Hepatic stellate cell (primary cell): ENCODE measurements around the gene DMTF1.
A peak's percentile ranks its signal among the peaks of the same experiment; 100 is the strongest.

Source experiments
- DNase-seq: peaks from one replicate; pipeline ENCODE4 v3.0.0; 2011; ENCODE audit warnings: low spot score

Gene DMTF1

DNA sequence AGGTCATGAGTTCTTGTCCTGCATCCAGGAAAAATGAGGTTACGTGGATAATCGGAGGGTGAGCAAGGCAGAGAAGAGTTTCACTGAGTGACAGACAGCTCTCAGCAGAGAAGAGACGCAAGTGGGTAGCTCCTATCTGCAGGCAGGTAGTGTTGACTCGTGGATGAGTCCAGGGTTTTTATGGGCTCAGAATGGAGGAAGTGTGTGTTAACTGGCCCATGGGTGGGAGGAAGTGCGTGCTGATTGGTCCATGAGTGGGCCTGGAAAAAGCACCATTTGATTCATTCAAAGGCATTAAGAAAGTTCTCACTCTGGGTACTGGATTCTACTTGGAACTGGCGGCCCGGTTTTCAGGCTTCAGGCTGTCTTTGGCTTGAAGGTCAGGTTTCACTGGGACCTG, 4.8 kb upstream of the DMTF1 start:
- no peak for DNase-seq

DNA sequence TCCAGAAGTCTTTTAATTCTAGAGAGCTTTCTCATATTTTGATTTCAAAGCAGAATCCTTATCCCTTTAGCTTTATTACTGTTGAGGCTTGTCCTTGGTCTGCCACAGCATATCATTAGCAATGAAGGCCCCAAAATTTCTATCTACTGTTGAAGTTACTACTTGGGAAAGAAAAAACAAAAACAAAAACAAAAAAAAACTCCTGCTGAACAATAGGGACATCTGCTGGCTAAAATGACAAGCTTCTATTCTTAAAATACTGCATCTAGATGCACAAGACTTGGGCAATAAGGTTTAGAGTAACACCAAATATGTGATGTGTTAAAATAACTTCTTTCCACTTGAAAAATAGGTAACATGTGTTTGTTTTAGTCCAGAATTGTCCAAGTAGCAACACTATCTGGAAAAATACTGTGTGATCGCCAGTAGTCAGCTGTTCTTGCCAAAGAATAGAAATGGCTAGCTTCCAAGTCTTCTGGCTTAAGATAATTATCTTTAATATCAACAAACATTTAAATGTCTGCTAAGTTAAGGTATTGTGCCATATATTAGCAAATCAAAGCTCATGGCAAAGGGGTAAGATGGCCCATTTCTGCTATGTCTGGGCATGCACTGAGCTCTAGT, 3.8 kb upstream of the DMTF1 start:
- DNase-seq: no peak

DNA sequence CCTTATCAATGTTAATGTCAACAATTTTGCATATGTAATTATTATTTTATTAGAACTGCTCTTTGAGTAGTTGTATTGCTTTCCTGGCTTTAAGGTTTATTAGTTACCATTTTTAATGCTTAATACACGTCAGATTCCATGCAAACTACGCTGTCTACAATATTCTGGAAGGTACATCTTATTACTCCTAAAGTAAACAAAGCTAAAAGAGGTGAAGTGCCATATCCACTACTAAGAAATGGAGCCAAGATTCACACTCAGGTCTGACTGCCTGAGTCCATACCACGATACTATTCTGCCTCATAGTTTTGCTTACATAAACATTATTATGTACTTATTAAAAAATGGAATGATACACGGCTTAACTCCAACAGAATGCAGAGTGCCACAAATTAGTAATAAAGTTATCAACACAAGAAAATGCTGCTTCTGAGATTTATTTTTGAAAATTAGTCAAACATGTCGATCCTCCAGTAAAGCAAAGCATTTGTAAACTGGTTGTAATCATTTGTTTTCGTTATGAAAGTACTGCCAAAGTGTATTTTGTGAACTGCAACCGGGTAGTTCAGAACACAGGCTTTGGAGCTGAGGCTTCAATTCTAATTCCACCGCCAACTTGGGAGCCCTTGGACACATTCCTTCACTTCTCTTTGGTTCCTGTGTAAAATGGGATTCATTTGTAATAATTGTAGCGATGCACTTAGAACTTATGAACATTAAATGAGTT, 1.1 kb upstream of the DMTF1 start:
- no peak for DNase-seq

DNA sequence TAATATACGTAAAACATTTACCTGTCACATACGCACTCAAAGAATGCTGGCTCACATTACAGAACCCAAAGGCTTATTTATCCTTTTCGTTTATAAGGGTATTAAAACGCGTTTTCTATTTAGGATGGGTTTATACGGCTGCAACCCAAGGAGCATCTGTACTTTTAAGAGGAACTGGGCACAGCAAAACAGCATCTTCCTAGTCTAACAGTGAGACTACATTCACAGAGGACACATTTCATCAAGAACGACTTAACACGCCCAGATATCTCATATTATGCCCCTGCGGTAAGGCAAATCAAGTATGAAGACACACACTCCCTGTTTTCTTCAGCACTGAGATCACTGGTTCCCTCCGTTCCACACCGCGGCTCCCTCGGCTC, 533 bp upstream of the DMTF1 start:
- DNase-seq: no peak

DNA sequence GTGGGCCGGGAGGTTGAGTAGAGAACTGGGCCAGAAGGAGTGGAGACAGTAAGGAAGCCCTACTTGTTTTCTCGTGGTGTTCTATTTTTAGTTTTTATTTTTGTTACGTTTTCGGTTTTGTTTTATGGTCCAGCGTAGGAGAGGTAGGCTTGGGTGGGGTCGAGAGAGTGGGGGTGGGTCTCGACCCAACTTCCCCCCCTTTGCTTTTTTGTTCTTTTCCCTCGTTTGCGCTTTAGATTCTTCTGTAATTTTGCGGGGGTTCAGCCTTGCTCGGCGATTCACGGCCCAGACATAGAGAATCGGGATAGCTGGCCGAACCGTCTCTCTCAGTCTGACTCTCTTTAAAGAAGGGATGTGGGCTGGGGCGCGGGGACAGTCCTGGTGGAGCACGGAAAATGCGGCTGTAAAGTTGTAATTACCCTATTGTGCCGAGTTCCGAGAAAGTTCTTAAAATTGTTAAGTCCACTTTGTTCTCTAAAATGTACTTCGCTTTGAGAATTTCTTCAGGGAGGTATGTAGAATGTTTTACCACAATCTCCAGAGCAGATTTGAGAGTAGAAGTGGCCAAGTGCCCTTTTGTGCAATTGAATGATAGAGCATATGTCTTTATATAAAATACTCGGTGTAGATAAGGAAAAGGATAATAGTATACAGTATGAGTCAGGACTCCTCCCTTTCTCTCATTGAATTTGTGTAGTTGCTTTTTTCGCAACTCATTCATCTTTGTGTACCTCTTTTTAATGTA, 816 bp downstream of the DMTF1 start:
- no peak for DNase-seq

DNA sequence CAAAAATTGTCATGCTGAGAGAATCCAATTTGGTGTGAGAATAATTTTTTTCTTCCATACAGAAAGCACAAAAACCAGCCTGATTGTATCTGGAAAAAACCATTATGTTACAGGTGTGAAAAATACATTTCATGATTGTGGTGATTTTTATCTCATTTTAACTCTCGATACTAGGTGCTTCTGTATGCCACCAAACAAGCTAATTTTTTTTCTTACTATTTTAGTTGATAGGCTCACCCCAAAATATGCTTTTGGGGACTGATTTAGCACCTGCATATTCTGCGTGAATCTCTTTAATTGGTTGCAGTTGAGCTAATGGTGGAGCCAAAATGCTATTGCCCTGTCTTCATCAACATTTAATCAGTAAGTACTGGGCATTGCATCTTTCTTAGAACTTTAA, 1.9 kb downstream of the DMTF1 start:
- no peak for DNase-seq

DNA sequence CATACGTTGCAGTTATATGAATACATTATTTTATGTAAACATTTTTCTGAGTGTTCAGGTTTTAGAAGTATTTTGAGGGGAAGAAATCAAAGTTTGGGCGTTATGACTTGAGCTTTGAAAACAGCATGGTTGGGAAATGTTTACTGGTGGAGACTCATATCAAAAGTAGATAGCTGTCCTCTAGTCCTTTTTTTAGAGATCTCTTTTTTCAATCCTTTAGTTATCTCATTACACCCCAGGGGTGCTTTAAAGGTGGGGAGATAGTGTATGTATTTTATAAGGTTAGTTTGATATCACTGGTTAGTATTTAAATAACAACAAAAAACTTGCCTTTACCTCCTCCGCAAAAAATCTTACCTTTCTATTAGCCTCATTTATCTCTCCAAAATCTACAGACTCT, 2.3 kb downstream of the DMTF1 start:
- DNase-seq: no peak

DNA sequence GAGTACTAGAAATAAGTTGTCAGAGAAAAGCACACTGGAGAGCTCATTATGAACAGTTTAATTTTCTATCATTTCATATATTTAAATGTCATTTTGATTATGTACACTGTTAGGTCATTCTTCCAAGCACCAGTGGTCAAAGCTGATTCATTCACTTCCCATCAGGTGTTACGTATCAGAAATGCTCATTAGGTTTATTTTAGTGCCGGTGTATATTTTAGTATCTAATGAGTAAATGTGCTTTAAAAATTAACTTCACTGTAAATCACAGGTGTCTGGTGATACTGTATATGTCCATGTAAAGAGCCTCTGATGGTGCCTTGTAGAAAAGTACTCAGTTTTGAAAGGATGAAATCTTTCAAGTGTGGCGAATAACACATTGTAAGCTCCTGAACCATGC, 3.5 kb downstream of the DMTF1 start:
- no peak for DNase-seq

DNA sequence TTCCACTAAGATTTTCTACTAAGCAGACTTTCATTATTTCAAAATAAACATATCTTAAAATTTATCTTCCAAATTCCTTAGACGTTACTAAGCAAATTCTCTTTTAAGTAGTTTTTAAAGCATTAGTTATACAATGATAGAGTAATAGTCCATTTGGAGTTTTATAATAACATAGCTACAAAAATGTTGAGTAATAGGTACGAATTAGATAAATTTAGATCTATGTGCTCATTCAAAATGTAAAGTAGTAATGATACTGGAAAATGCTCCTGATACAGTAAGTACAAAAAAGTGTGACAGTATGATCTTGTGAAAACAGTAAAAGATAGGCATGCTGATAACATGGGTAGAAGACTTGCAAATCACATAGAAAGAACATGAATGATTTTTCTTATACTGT, 4.5 kb downstream of the DMTF1 start:
- peak; percentile 19 for DNase-seq

DNA sequence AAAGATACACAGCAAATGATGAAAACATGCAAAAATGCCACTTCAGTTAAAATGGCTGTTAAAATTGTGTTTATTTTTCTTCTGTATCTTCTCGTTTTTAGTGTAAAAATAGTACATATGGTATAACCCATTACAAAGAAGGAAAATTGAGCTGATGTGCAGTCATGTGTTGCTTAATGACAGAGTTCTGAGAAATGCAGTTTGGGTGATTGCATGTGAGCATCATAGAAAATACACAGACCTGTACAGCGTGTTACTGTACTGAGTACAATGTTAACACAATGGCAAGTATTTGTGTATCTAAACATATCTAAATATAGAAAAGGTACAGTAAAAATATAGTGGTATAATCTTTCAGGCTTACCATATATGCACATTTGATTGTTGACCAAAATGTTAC, 7.3 kb downstream of the DMTF1 start:
- no peak for DNase-seq

DNA sequence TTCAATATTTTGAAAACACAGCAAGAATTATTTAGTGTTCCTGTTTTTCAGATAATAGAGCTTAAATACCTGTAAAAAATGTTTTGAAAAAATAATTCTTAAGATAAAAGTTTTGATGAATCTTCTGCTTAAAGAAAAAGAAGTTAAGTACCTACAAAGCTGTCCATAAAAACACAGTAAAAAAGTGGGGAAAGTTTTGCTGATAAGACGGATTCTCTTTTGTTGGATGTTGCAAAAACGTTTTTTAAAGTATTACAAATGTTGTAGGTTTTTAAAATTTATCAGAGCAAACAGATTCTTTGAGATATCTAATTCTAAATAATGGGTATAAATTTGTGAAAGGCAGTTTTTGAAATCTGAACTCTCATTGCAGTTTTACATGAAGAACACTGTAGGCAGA, 12.2 kb downstream of the DMTF1 start:
- DNase-seq: no peak

DNA sequence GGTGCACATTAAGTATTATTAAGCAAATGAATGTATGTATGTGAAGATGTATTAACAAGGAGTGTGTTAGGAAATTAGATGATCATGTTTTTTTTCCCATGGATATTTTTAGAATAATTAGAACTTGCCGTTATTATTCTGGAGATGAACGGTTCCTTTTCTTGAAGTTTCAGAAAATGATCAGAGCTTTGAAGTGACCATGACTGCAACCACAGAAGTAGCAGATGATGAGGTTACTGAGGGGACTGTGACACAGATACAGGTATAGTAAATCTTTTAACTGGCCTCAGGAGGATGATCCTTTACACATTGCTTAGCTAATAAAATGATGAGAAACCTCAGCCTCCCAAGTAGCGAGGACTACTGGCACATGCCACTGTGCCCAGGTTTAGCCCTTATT, 18.6 kb downstream of the DMTF1 start:
- DNase-seq: no peak

DNA sequence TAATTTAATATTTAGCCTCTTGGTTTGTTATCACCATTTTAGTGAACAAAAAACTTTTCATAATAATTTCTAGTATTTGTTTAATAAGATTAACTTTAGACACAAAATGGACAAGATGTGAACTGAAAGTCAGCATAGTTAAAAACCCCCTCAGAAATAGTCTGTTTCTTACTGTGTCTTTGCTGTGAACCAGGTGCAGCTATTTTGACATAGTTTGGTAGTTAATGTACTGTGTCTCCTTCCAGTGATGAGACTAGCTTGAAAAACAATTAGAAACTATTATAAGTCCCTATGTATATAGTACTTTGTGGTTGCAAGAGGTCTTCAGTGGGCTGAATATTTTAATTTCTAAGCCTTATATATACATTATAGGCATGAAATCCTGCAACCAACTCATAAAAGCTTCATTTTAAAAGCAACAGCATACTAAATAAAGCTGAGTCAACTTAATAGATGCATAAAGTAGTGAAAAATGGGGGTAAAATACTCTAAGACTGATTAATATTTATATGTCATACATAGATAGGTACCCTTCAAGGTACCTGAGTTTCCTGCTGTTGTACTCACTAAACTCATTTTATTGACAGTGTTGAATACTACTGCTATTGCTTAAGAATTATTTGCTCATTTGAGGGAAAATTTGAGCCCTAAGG, 19.2 kb downstream of the DMTF1 start:
- no peak for DNase-seq

DNA sequence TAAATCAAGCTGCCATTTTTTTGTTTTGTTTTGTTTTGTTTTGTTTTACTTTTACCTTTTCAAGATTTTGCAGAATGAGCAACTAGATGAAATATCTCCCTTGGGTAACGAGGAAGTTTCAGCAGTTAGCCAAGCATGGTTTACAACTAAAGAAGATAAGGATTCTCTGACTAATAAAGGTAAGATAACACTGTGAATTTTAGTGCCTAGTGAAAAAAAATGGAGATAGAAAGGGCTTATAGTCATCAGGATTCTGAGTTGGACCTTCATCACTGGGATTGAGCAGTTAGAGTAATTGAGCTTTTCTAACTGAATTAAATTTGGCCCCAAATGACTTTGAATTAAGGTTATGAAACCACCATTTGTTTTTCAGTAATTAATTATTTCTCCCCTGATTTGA, 21.2 kb downstream of the DMTF1 start:
- DNase-seq: no peak

DNA sequence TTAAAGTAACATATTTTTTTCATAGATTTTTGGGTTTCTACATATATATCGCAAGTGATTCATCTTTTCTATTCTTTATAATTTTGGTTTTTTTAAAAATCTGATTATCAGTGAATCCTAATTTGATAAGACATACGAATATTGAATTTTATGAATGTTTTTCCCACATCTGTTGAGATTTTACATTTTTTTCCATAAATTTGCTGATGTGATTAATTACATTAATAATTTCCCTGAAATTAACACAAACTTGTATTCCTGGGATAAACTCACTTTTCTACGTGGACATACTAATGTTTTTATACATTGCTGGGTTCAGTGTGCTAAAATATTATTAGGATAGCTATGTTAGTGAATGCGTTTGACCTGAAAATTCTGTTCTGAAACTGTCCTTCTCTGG, 26.1 kb downstream of the DMTF1 start:
- no peak for DNase-seq

DNA sequence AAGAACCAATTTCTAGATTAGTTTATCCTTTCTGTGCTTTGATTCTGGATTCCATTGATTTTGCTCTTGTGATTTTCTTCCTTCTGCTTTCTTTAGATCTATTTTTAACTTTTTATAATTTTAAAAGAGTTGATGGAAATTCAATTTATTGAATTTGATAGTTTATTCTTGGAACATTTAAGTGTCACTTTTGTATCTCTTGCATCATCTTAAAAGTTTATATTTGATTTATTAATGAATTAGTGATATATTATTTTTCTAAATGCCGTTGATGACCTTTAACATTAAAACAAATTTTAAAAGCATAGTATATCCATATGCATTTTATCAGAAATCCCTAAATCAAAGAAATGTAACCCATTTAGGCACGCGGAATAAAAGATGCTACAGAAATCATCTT, 26.9 kb downstream of the DMTF1 start:
- no peak for DNase-seq

DNA sequence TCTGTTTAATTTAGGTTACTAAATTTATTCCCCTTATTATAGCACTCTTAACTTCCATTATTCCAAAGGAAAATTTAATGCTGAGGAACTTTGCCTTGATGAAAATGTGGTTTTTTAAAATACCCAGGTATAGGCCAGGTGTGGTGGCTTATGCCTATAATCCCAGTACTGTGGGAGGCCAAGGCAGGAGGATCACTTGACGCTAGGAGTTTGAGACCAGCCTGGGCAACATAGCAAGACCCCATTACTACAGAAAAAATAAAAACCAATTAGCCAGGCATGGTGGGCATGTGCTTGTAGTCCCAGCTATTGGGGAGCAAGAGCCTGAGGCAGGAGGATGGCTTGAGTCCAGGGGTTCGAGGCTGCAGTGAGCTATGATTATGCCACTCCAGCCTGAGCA, 34.9 kb downstream of the DMTF1 start:
- no peak for DNase-seq

DNA sequence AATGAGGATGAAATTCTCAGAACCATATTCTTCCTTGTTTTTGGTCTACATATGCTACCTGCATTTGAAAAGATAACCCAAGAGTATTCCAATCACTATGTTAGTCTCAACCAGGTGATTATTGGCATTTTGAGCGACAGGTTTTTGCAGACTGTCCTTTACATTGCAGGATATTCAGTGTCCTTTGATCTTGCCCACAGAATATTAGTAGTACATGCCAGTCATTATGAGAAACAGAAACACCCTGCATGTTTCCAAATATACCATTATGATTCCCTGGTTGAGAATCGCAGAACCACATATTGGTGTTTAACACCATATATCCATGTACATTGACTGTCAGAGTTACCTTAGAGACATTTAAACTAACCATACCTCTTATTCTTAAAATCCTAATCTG, 36.7 kb downstream of the DMTF1 start:
- no peak for DNase-seq

DNA sequence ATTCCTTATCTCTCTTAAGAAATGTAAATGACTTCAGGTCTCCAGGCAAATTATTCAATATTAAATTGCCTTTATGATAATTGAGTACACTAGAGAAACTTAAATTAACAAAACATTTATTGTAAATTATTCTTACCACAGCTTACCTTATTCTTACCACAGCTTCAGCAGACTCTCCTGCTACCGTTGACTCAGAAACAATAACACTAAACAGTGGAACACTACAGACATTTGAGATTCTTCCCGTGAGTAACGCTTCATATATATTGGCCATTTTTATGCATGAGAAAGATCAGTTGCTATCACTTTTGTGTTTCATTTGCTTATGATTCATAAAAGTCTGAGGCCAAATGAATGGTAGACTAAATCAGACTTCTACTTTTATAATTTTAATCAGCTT, 38.5 kb downstream of the DMTF1 start:
- no peak for DNase-seq

DNA sequence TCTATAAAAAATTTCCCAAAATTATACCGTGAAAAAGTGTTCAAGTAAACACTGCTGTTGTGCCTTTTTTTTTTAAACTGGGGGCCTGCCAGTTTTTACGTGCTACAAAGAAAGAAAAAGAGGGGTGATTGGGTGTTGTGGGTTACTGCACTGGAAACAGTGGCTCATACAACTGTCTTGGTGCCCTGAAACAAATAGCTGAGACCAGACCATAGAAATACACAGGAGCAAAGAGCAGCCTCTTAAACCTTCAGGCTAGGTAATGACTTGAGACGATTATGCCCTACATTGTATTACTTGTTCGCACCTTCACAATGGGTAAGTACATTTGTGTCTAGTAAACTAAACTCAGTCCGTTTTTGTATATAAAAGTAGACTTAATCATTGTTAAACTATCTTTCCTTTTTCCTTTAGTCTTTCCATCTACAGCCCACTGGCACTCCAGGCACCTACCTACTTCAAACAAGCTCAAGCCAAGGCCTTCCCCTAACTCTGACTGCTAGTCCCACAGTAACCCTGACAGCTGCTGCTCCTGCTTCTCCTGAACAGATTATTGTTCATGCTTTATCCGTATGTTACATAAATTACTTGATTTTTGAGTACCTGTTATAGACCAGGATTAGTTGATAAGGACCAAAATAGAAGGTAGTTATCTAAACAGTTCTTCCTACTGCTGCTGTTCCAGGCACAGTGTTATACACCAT, 40.7 kb downstream of the DMTF1 start:
- no peak for DNase-seq

DNA sequence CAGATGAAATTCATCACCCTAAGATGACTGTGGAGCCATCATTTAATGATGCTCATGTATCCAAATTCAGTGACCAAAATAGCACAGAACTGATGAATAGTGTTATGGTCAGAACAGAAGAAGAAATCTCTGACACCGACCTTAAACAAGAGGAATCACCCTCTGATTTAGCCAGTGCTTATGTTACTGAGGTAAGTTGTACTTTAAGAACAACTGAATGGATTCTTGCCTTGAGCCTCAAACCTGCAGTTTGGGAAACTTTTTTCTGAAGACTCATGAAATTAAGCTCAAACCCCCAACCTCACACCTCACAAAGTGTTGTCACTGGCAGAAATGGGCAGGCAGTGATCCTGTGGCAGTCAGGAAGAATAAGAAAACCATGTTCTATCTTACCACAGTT, 41.7 kb downstream of the DMTF1 start:
- DNase-seq: no peak

DNA sequence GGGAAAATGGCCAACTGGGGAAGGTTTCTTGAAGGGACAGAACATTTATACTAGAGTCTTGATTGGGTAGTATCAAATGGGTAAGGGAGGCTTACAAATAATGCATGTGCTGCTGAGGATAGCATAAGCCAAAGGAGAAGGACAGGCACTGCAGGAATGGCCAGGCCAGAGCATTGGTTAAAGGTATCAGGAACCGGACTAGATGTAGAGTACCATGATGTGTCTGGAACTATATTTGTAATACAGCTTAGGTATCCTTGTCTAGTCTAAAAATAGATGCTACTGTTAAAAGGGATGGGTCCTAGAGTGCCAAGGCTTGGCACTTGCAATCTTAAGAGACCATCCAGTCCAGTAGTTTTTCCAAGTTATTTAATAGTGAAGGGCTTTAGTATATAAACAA, 47.0 kb downstream of the DMTF1 start:
- DNase-seq: no peak
